ENCODE measurements around the gene MMUT.

MMUT gene

GRCh38 chr6:49416195-49416594, 46.9 kb downstream of the MMUT start:
- no peaks in the 10 kb centered on the region for H3K36me3 ChIP-seq (ENCODE audit: insufficient read depth, low read length)
- H3K27ac ChIP-seq (ENCODE audit: low read length), result no peak overlapping the region
- H2AFZ ChIP-seq (ENCODE audit: low read depth, low read length), result no peak overlapping the region
- no peak overlapping the region for H3K9ac ChIP-seq (ENCODE audit: low read depth, low read length)
- H3K9me3 ChIP-seq (ENCODE audit: insufficient read depth, low read length, severe bottlenecking), result no peaks in the 10 kb centered on the region
- no peak overlapping the region for H3K4me3 ChIP-seq (ENCODE audit: low read depth in 1 of 2, low read length in 2 of 2)
- H4K20me1 ChIP-seq (ENCODE audit: insufficient read depth, low read length), result no peaks in the 10 kb centered on the region
- DNase-seq (no peak), ATAC-seq (ENCODE audit: insufficient read depth, low read depth) (no peak)
- peaks cover 2% of the 10 kb centered on the region for H3K27me3 ChIP-seq (ENCODE audit: insufficient read depth, low read length, poor library complexity)
- no peak overlapping the region for H3K4me2 ChIP-seq (ENCODE audit: insufficient read depth, low read length)
- TF ChIP-seq CTCF (IDR thresholded peaks at IDR 0.05; ENCODE audit: borderline replicate concordance, extremely low read depth, low read length, poor library complexity, severe bottlenecking) (no peak), EZH2 (IDR thresholded peaks at IDR 0.05; ENCODE audit: borderline replicate concordance, low read depth, low read length, severe bottlenecking) (no peak)
- no peaks in the 10 kb centered on the region for H3K79me2 ChIP-seq (ENCODE audit: insufficient read depth, low read length)
- no peaks in the 10 kb centered on the region for H3K4me1 ChIP-seq (ENCODE audit: insufficient read depth, low read length)

DNA sequence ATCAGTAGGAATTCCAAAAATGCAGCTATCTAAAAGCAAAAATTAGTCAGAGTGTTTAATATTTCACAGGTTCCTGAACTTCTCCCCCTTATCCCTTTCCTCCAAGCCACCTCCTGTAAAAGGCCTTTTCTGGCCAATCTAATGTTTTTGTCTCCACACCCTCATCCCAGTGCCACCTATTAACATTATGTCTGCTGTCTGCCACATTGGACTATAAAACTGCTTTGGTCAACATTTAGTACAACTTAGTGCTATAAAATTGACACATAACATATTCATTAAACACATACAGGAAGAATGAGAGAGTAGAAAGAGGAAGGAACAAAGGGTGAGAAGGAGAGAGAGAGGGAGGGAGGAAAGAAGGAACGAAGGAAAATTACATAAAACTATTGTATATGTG, 47.7 kb downstream of the MMUT start:
- Histone ChIP-seq H3K36me3 (ENCODE audit: insufficient read depth, low read length) (no peaks in the 10 kb centered on the region), H3K9me3 (ENCODE audit: insufficient read depth, low read length, severe bottlenecking) (no peaks in the 10 kb centered on the region)
- no peak for DNase-seq

GRCh38 chr6:49410564-49410963, 52.5 kb downstream of the MMUT start:
- DNase-seq, result no peak
- Histone ChIP-seq H3K4me1 (ENCODE audit: insufficient read depth, low read length) (no peaks in the 10 kb centered on the region), H2AFZ (ENCODE audit: low read depth, low read length) (no peak overlapping the region), H3K4me2 (ENCODE audit: insufficient read depth, low read length) (no peak overlapping the region), H3K9ac (ENCODE audit: low read depth, low read length) (no peak overlapping the region), H3K79me2 (ENCODE audit: insufficient read depth, low read length) (no peaks in the 10 kb centered on the region), H3K4me3 (ENCODE audit: low read depth in 1 of 2, low read length in 2 of 2) (no peak overlapping the region), H3K27ac (ENCODE audit: low read length) (no peak overlapping the region), H4K20me1 (ENCODE audit: insufficient read depth, low read length) (no peaks in the 10 kb centered on the region), H3K9me3 (ENCODE audit: insufficient read depth, low read length, severe bottlenecking) (no peaks in the 10 kb centered on the region), H3K36me3 (ENCODE audit: insufficient read depth, low read length) (no peaks in the 10 kb centered on the region), H3K27me3 (ENCODE audit: insufficient read depth, low read length, poor library complexity) (peaks cover 2% of the 10 kb centered on the region)
- no peak for TF ChIP-seq EZH2 (IDR thresholded peaks at IDR 0.05; ENCODE audit: borderline replicate concordance, low read depth, low read length, severe bottlenecking)
- no peak for TF ChIP-seq CTCF (IDR thresholded peaks at IDR 0.05; ENCODE audit: borderline replicate concordance, extremely low read depth, low read length, poor library complexity, severe bottlenecking)
- ATAC-seq (ENCODE audit: insufficient read depth, low read depth), result no peak

More for the DNA sequence above, 47.7 kb downstream of the MMUT start:
- H3K27me3 ChIP-seq (ENCODE audit: insufficient read depth, low read length, poor library complexity), result peaks cover 2% of the 10 kb centered on the region
- H2AFZ ChIP-seq (ENCODE audit: low read depth, low read length), result no peak overlapping the region
- H3K79me2 ChIP-seq (ENCODE audit: insufficient read depth, low read length), result no peaks in the 10 kb centered on the region
- no peak overlapping the region for H3K9ac ChIP-seq (ENCODE audit: low read depth, low read length)
- no peaks in the 10 kb centered on the region for H4K20me1 ChIP-seq (ENCODE audit: insufficient read depth, low read length)
- H3K27ac ChIP-seq (ENCODE audit: low read length), result no peak overlapping the region
- H3K4me2 ChIP-seq (ENCODE audit: insufficient read depth, low read length), result no peak overlapping the region
- no peaks in the 10 kb centered on the region for H3K4me1 ChIP-seq (ENCODE audit: insufficient read depth, low read length)
- TF ChIP-seq EZH2 (IDR thresholded peaks at IDR 0.05; ENCODE audit: borderline replicate concordance, low read depth, low read length, severe bottlenecking), result no peak
- no peak for TF ChIP-seq CTCF (IDR thresholded peaks at IDR 0.05; ENCODE audit: borderline replicate concordance, extremely low read depth, low read length, poor library complexity, severe bottlenecking)
- ATAC-seq (ENCODE audit: insufficient read depth, low read depth), result no peak
- no peak overlapping the region for H3K4me3 ChIP-seq (ENCODE audit: low read depth in 1 of 2, low read length in 2 of 2)
